CD4-positive, alpha-beta T cell treated with Interleukin-6 at 100 ng/mL for 8 hours (primary cell): Measurements from ENCODE around the gene LONRF2.
A peak's percentile ranks its signal among the peaks of the same experiment; 100 is the strongest.

Source experiments
- DNase-seq: peaks from one replicate; pipeline ENCODE4 v3.0.0-alpha.2; 2020; ENCODE audit warnings: mixed read lengths, low spot score

LONRF2 gene

GRCh38 chr2:100275200-100275589 lies 47.1 kb downstream of the LONRF2 start:
- DNase-seq: no peak

DNA sequence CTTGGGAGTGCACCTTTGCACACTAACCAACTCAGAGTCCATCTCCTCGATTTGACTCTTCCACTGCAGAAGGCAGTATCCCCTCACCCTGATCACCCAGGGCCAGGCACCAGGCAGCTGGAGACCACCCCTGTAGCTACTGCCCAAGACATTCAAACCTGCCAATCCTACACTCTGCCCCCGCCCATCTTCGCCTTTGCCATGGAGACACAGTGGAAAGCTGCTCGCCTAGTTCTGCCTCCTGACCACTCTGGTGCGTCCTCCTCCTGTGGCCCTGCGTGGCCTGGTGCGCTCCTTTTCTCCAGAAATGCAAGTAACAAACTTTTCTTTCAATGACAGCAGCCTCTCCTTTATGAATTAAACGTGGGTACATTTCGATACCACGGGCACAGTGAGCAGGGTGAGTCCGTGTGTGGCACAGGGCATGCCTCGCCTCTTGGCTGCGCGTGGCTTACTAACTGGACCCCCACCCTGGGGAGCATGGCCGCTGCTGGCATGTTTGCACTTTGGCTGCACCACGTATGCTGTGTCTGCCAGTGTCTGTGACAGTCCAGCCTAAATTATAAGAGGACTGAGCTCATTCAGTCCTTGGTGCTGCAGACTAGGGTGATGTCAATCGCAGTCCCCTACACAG lies 47.6 kb downstream of the LONRF2 start:
- DNase-seq: no peak

- no peak for DNase-seq
These were observed 48.2 kb downstream of the LONRF2 start for GRCh38 chr2:100274076-100274475.

GRCh38 chr2:100273387-100273786 lies 48.9 kb downstream of the LONRF2 start:
- no peak for DNase-seq

GRCh38 chr2:100272841-100273329 lies 49.4 kb downstream of the LONRF2 start:
- no peak for DNase-seq

DNA sequence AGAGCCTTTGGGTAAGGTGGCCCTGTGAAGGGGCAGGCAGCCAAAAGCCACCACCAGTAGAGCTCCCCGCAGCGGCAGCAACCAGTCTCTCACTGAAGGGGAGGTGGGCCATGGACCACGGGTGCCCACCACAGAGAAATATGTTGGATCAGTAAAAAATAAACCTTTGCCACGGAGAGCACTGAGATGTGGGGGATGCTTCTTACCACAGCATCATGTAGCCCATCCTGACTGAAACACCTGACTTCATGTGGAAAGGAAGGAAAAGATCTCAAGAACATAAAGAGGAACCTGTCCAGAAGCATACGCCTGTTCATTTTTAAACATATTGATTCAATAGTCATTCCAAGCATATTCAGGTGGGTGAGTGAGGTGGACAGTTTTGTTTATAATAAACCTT lies 51.1 kb downstream of the LONRF2 start:
- no peak for DNase-seq

- DNase-seq: no peak
These were observed 51.7 kb downstream of the LONRF2 start for GRCh38 chr2:100270381-100271146.

DNA sequence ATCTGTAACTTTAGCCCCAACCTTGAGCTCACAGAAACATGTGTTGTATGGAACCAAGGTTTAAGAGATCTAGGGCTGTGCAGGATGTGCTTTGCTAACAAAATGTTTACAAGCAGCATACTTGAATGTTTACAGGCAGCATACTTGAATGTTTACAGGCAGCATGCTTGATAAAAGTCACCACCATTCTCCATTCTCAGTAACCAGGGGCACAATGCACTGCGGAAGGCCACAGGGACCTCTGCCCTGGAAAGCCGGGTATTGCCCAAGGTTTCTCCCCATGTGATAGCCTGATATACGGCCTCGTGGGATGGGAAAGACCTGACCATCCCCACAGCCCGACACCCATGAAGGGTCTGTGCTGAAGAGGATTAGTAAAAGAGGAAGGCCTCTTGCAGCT lies 52.4 kb downstream of the LONRF2 start:
- no peak for DNase-seq

DNA sequence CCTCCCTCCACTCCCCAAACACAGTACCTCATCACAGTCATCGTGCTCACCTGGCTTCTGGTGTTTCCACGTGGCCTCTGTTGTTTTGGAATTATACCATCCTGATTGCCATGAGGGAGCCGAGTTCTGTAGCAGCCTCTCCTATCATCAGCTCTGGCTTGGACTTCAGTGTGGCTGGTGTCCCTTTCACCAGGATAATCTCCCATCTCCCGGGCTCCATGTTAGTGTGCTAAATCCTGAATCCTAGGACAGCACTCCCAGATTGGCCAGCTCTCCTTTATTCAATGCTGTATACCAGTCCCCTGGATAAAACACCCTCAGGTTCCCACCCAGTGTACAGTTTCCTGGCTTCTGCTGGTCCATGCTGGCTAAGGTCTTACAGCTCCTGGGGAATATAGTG lies 53.3 kb downstream of the LONRF2 start:
- no peak for DNase-seq

- DNase-seq: no peak
These were observed 54.5 kb downstream of the LONRF2 start for GRCh38 chr2:100267751-100268150.

GRCh38 chr2:100266126-100266525 lies 56.2 kb downstream of the LONRF2 start:
- no peak for DNase-seq

- no peak for DNase-seq
These were observed 57.1 kb downstream of the LONRF2 start for GRCh38 chr2:100265226-100265625.

DNA sequence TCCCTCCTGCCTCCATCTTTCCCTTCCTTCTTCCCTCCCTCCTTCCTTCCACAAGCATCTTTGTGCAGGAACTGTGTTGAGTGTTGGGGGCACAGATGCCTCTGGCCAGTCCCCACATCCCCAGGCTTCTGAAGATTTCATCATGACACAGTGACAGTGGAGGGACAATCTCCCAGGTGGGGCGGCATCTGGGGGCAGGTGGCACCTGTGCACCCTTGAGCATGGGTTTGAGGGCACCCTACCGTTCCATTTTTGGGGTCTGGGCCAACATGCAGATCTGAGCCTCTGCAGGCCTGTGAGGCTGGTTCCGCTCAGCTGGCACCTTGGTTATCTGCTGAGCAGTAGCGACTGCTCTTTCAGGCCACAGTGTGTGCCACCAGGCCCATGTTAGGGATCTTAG lies 57.6 kb downstream of the LONRF2 start:
- no peak for DNase-seq

GRCh38 chr2:100264121-100264520 lies 58.2 kb downstream of the LONRF2 start:
- DNase-seq: no peak

- DNase-seq: peak; percentile 39
These were observed 59.6 kb downstream of the LONRF2 start for GRCh38 chr2:100262555-100263320.

DNA sequence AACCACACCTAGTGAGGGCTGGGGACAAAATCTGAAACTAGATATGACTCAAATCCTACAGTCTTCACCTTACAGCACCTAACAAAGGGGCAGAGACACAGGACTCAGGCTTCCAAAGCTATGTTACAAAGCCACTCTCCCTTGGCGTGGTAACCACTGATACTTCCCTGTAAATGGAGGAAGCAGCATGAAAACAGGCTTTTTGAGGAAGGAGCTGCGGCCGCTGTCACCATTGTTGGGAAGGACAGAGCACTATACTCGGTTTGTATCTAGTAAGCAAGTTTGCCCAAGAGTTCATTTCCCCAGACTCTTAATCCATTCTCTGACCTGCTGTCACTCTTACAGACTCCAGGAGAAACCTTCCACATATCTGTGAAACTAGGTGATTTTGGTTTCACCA lies 60.3 kb downstream of the LONRF2 start:
- DNase-seq: no peak

DNA sequence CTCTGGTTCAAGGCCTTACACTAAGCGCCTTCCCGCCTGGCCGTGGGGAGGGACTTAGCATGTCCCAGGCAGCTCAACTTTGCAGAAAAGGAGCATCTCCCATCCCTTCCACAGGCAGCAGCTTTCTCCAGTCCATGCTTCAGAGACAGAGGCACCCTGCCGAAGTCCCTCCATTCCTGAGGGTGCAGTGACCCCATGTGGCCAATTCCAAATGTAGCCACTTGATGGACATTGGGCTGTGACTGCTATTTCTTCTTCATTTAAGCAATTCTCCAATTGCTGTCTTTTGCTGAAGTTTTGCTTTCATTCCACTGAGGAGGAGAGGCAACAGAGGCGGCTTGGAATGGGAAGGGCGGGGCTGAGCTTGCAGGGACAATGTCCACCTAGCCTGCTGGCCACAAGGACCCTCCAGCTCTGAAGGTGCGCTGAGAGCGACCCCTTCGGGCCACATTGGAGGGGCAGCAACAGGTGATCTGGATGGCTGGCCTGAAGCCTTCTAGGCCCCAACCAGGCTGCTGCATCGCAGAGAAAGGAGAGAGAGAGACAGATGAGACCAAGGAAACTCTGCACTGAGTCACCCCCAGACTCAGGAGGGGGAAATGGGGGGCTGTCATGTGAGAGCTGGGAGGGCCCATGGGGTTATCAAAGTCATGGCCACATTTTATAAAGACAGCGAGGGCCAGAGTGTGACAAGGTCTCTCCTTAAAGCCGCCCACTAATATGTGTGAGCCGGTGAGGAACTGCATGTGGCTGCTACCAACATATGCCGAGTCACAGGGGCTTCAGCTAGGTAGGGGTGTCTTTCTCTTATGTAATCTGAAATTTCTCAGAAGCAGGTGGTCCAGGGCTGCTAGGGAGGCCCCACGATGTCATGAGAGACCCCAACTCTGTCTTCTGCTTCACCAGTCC lies 61.3 kb downstream of the LONRF2 start:
- no peak for DNase-seq

GRCh38 chr2:100259106-100259505 lies 63.2 kb downstream of the LONRF2 start:
- DNase-seq: no peak

DNA sequence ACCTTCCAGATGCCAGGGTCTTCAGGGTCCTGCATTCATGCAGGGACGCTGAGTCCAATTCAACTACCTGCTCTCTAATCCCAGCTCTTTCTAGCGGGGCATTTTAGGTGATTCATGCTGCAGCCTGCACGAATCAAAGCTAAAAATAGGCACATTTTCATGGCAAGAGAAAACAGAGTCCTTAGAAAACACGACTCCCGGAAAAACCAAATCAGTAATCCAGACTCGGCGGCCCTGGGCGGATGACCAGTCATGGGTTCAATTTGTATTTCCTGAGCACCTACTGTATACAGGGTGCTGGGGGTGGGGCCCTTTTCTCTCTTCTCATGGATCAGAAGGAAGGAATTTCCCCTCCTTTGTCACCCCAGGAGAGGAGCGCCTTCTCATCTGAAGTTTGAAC lies 64.4 kb downstream of the LONRF2 start:
- no peak for DNase-seq

GRCh38 chr2:100256849-100257248 lies 65.5 kb downstream of the LONRF2 start:
- DNase-seq: no peak

GRCh38 chr2:100256416-100256815 lies 65.9 kb downstream of the LONRF2 start:
- DNase-seq: no peak
